GM20000 (cell line): ENCODE data around the gene MRFAP1.

Experiments
- DNase-seq: peaks from one replicate; pipeline ENCODE4 v3.0.0; 2012; ENCODE audit warnings: low spot score
- CTCF ChIP-seq: IDR thresholded peaks from 2 replicates; pipeline ENCODE4 v1.5.1; 2012; ENCODE audit warnings: mild to moderate bottlenecking, control low read depth; ENCODE audit errors: extremely low read depth, missing control alignments

MRFAP1 gene

DNA sequence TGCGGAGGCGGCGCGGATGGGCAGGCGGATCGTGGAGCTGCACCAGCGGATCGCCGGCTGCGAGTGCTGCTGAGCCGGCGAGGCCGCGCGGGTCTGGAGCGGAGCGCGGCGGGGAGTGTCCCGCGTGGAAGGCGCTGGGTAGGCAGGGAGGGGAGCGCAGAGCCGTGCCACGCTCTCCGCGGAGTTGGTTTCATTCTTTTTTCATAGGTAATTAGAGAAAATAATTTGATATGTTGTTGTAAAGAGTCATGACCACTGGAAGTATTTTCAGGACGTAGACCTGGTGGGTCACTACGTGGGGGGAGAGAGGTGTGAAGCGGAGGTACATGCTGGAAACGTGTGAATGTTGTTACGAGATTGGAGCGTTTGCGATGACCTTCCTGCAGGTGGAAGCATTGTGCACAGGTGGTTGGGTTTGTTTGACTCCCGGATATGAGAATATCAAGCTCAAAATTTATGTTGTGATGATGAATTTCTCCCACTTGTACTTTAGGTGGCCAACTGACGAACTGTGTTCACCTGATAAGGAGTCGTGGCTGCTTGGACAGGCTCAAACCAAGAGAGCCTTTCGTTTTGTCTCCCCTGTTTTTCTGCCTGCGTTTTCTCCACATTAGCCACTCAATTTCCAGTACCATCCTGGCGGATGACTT is 34.1 kb downstream of the MRFAP1 start:
- DNase-seq = peak; percentile 78
- peak; percentile 31 for TF ChIP-seq CTCF

DNA sequence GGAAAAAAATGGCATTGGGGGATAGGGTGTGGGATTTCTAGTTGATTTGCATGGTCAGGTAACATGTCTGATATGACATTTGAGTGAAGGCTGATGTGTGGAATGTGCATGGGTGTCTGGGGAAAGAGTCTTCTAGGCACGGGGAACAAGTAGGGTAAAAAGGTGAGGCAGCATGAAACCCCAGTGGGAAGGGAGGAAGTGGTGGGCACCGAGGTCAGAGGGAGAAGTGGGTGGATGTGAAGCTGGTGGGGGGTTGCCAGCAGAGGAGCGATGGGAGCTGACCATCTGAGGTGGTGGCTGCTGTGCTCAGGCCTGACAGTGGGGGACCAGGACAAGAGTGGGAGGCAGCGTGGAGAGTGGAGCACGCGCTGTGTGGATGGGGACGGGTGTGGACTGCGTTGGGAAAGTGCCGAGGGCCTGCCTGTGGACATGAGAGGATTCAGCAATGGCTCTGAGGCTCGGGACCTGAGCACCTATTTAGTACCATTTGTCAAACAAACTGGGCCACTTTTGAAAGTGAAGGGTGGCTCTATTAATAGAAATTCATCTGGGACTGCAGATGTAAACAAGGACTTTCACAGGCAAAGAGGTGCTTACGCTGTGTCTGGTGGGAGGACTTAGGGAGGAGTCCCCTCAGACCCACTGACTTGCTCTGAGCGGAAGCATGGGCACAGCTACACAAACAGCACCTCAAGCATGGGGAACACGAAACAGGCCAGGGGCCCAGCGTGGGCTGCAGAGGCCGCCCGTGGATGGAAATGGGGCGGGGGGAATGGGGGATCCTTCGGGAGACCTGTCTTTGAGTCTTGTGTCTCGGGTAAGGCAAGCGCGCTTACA is 36.5 kb downstream of the MRFAP1 start:
- no peak for DNase-seq
- no peak for TF ChIP-seq CTCF

DNA sequence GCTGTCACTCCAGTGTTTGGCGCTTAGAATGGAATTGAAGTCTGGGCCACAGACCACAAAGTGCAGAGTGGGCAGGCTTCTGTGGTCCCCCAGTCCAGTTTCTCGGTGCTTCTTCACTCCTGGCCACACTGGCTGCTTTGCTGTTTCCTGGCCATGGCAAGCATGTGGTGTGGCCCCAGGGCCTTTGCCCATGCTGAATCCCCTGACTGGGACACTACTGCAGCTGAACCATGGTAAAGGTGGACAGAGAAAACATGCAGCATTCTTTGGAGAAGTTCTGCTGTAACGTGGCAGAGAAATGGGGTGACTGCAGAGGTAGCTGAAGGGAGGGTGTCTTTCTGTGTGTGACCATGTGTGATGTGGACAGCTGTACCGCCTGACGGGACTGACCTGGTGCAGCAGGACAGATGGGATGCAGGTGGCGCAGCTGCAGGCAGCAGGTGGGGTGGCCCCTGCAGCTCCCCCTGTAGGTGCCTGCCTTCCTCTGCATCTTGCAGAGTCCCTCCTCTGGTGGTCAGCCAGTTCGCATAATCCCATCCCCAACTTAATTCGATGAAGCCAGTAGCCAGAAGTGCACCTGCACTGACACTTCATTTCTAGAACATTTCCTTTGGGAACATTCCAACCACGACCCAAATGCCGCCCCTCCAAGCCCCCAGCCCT is 40.0 kb downstream of the MRFAP1 start:
- DNase-seq = no peak
- no peak for TF ChIP-seq CTCF

DNA sequence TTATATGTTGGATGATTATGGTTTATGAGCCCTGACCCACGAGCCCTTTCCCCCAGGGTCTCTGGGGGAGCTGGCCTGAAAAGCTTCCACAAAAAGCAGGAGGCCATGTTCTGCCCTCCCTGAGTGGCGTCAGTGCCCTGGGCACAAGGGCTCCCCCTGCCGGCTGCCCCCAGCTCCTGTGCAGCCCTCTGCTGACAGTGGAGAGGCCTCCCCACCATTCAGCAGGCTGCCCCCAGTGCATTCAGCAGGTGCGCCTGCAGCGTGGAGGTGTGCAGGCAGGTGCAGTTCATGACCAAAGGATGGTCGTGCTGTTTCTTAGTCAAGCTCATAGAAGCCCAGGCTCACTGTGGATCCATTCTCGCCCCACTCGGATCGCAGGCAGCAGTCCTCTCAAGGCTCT is 40.7 kb downstream of the MRFAP1 start:
- DNase-seq = no peak

GRCh38 chr4:6682862-6683590 is 42.5 kb downstream of the MRFAP1 start:
- no peak for DNase-seq
- TF ChIP-seq CTCF = no peak

More for the DNA sequence above, 40.7 kb downstream of the MRFAP1 start:
- TF ChIP-seq CTCF = no peak

GRCh38 chr4:6684656-6685055 is 44.2 kb downstream of the MRFAP1 start:
- DNase-seq = no peak
- no peak for TF ChIP-seq CTCF
